OCI-LY1 (cell line): ENCODE data around the gene NUP214.

Experiments used
- H2AFZ ChIP-seq: fragments of 200-600 bp; sonication (generic), shearing (Covaris generic); 2 replicates; pipeline ENCODE4 v1.6.0; 2014; ENCODE audit warnings: antibody characterized with exemption, mild to moderate bottlenecking, low read length
- H3F3A ChIP-seq: fragments of 200-600 bp; sonication (generic), shearing (Covaris generic); 2 replicates; pipeline ENCODE4 v1.6.0; 2014; ENCODE audit warnings: mild to moderate bottlenecking, antibody characterized with exemption, low read length, moderate library complexity; ENCODE audit not compliant: insufficient read depth
- H3K27ac ChIP-seq: fragments of 200-600 bp; sonication (generic); 2 replicates; pipeline ENCODE4 v1.5.1; 2014; ENCODE audit warnings: low read length, mixed run types, mild to moderate bottlenecking, low read depth; ENCODE audit not compliant: poor library complexity, severe bottlenecking
- H3K27me3 ChIP-seq: fragments of 200-600 bp; sonication (generic); 2 replicates; pipeline ENCODE4 v1.6.0; 2014; ENCODE audit warnings: antibody characterized with exemption, mild to moderate bottlenecking, low read length, moderate library complexity; ENCODE audit not compliant: insufficient read depth
- H3K36me3 ChIP-seq: fragments of 200-600 bp; sonication (generic); 2 replicates; pipeline ENCODE4 v1.6.1; 2014; ENCODE audit warnings: mild to moderate bottlenecking, antibody characterized with exemption, low read length, moderate library complexity, mixed read lengths; ENCODE audit not compliant: insufficient read depth
- H3K4me1 ChIP-seq: fragments of 200-600 bp; sonication (generic); 2 replicates; pipeline ENCODE4 v1.5.1; 2014; ENCODE audit warnings: mild to moderate bottlenecking, low read length, moderate library complexity; ENCODE audit not compliant: insufficient read depth, severe bottlenecking
- H3K4me2 ChIP-seq: fragments of 200-600 bp; sonication (generic), shearing (Covaris generic); 2 replicates; pipeline ENCODE4 v1.6.1; 2014; ENCODE audit warnings: low read length
- H3K4me3 ChIP-seq: fragments of 200-600 bp; sonication (generic); 2 replicates; pipeline ENCODE4 v1.5.1; 2014; ENCODE audit warnings: low read length, low read depth, mild to moderate bottlenecking, mixed read lengths; ENCODE audit not compliant: poor library complexity, severe bottlenecking
- H3K79me2 ChIP-seq: fragments of 200-600 bp; shearing (Covaris generic); 2 replicates; pipeline ENCODE4 v1.6.1; 2016; ENCODE audit warnings: mixed run types, low read length, mixed read lengths; ENCODE audit not compliant: insufficient read depth
- H3K9ac ChIP-seq: fragments of 200-600 bp; sonication (generic), shearing (Covaris generic); 2 replicates; pipeline ENCODE4 v1.6.1; 2014; ENCODE audit warnings: mild to moderate bottlenecking, low read length, mixed read lengths
- H3K9me2 ChIP-seq: fragments of 200-600 bp; sonication (generic), shearing (Covaris generic); 2 replicates; pipeline ENCODE4 v1.6.1; 2014; ENCODE audit warnings: low read depth, mild to moderate bottlenecking, low read length, mixed read lengths
- H3K9me3 ChIP-seq: fragments of 200-600 bp; shearing (Covaris generic); 2 replicates; pipeline ENCODE4 v1.6.1; 2014; ENCODE audit warnings: low read length, mixed read lengths
- H4K20me1 ChIP-seq: fragments of 200-600 bp; sonication (generic), shearing (Covaris generic); 2 replicates; pipeline ENCODE4 v1.6.0; 2016; ENCODE audit warnings: mild to moderate bottlenecking, low read length; ENCODE audit not compliant: insufficient read depth
- CTCF ChIP-seq: fragments of 200-600 bp; sonication (generic), shearing (Covaris generic); IDR thresholded peaks from 2 replicates; pipeline ENCODE4 v1.5.1; 2017; ENCODE audit warnings: mild to moderate bottlenecking, antibody characterized with exemption, low read length, moderate library complexity, mixed read lengths
- EZH2 ChIP-seq: fragments of 200-600 bp; sonication (generic), shearing (Covaris generic); IDR thresholded peaks from 2 replicates; pipeline ENCODE4 v1.8.0; 2017; ENCODE audit warnings: borderline replicate concordance, mixed run types, mild to moderate bottlenecking, antibody characterized with exemption, low read length, moderate library complexity, mixed read lengths

NUP214 gene

GRCh38 chr9:131197160-131197911, 72.0 kb downstream of the NUP214 start:
- H3K9me3 ChIP-seq = no peaks in the 10 kb centered on the region
- no peaks in the 10 kb centered on the region for H3K27me3 ChIP-seq
- H3K4me3 ChIP-seq = no peak overlapping the region
- no peak overlapping the region for H3K9ac ChIP-seq
- H4K20me1 ChIP-seq = no peaks in the 10 kb centered on the region
- H3F3A ChIP-seq = no peaks in the 10 kb centered on the region
- TF ChIP-seq CTCF (no peak), EZH2 (no peak)
- no peak overlapping the region for H3K27ac ChIP-seq
- no peak overlapping the region for H3K4me2 ChIP-seq
- H2AFZ ChIP-seq = no peak overlapping the region
- no peaks in the 10 kb centered on the region for H3K4me1 ChIP-seq
- no peaks in the 10 kb centered on the region for H3K9me2 ChIP-seq
- no peaks in the 10 kb centered on the region for H3K79me2 ChIP-seq
- H3K36me3 ChIP-seq = peaks cover 73% of the 10 kb centered on the region

DNA sequence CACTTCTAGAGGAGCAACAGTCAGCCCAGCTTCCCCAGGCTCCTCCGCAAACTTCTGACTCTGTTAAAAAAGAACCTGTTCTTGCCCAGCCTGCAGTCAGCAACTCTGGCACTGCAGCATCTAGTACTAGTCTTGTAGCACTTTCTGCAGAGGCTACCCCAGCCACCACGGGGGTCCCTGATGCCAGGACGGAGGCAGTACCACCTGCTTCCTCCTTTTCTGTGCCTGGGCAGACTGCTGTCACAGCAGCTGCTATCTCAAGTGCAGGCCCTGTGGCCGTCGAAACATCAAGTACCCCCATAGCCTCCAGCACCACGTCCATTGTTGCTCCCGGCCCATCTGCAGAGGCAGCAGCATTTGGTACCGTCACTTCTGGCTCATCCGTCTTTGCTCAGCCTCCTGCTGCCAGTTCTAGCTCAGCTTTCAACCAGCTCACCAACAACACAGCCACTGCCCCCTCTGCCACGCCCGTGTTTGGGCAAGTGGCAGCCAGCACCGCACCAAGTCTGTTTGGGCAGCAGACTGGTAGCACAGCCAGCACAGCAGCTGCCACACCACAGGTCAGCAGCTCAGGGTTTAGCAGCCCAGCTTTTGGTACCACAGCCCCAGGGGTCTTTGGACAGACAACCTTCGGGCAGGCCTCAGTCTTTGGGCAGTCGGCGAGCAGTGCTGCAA, 72.8 kb downstream of the NUP214 start:
- Histone ChIP-seq H3F3A (no peaks in the 10 kb centered on the region), H3K36me3 (peaks cover 74% of the 10 kb centered on the region), H3K79me2 (no peaks in the 10 kb centered on the region), H2AFZ (no peak overlapping the region), H3K27ac (no peak overlapping the region), H4K20me1 (no peaks in the 10 kb centered on the region), H3K27me3 (no peaks in the 10 kb centered on the region), H3K4me1 (no peaks in the 10 kb centered on the region), H3K4me2 (no peak overlapping the region), H3K4me3 (no peak overlapping the region), H3K9ac (no peak overlapping the region), H3K9me3 (no peaks in the 10 kb centered on the region), H3K9me2 (no peaks in the 10 kb centered on the region)
- TF ChIP-seq EZH2 (no peak), CTCF (no peak)

GRCh38 chr9:131201856-131202255, 76.5 kb downstream of the NUP214 start:
- TF ChIP-seq EZH2 (no peak), CTCF (no peak)
- H3F3A ChIP-seq = no peaks in the 10 kb centered on the region
- H3K9me2 ChIP-seq = no peaks in the 10 kb centered on the region
- no peak overlapping the region for H3K4me3 ChIP-seq
- no peaks in the 10 kb centered on the region for H3K4me1 ChIP-seq
- no peak overlapping the region for H3K9ac ChIP-seq
- peaks cover 76% of the 10 kb centered on the region for H3K36me3 ChIP-seq
- no peak overlapping the region for H2AFZ ChIP-seq
- H3K79me2 ChIP-seq = no peaks in the 10 kb centered on the region
- H3K27ac ChIP-seq = no peak overlapping the region
- no peaks in the 10 kb centered on the region for H3K9me3 ChIP-seq
- no peaks in the 10 kb centered on the region for H3K27me3 ChIP-seq
- H3K4me2 ChIP-seq = no peak overlapping the region
- no peaks in the 10 kb centered on the region for H4K20me1 ChIP-seq
